GM12878 (cell line): ENCODE results near the gene TYW3. TPM values are rescaled to one million over a fixed set of nuclear protein-coding genes. Genes with fewer than 3 reads are reported as not detected.

Experiments used
- ATAC-seq: fragments of 200-7000 bp; cut with Tn5 transposase; 3 replicates; pipeline ENCODE4 v1.9.1; 2020; ENCODE audit warnings: mild to moderate bottlenecking, moderate library complexity
- BruUV-seq: library from RNA; stranded (reverse); fragments of 400-500 nt; replicated peaks from 2 replicates; lab custom pipeline; 2021; lab: Mats Ljungman, UMichigan
- CTCF ChIA-PET: fragments of 300-600 bp; sonication (Branson Sonifier 250); formaldehyde crosslinking; extraction: SDS; loops from one replicate; lab custom pipeline; 2021; ENCODE audit warnings: inconsistent platforms; lab: Yijun Ruan, JAX
- POLR2A ChIA-PET: fragments of 350-600 bp; formaldehyde crosslinking; extraction: SDS; loops from one replicate; lab custom pipeline; 2021; ENCODE audit warnings: inconsistent platforms; lab: Charles Lee
- RAD21 ChIA-PET: fragments of 300-600 bp; sonication (Branson Sonifier 250); formaldehyde crosslinking; loops from one replicate; lab custom pipeline; 2023; ENCODE audit warnings: antibody characterized with exemption; ENCODE audit not compliant: unreplicated experiment; lab: Charles Lee
- SMC1A ChIA-PET: fragments of 300-600 bp; sonication (Branson Sonifier 250); formaldehyde crosslinking; loops from one replicate; lab custom pipeline; 2023; ENCODE audit not compliant: unreplicated experiment, uncharacterized antibody; lab: Charles Lee
- DNase-seq: peaks from one replicate; pipeline ENCODE4 v3.0.0-alpha.2; 2011; ENCODE audit warnings: low read depth, low spot score
- FAIRE-seq: peaks from 3 replicates; lab custom pipeline; 2011; peaks lifted over from hg19 to GRCh38; lab: Jason Lieb, UNC
- H2AFZ ChIP-seq: 2 replicates; pipeline ENCODE4 v1.6.0; 2011; ENCODE audit warnings: low read depth, low read length, control low read depth; ENCODE audit not compliant: control insufficient read depth
- H3K27ac ChIP-seq: 2 replicates; pipeline ENCODE4 v1.5.1; 2011; ENCODE audit warnings: control low read depth; ENCODE audit not compliant: control insufficient read depth, insufficient read depth
- H3K27me3 ChIP-seq, 2 experiments: replicated peaks in 1 of 2; 2 replicates each; pipeline versions ENCODE4 v1.6.0 to v1.6.1; 2011; ENCODE audit warnings: low read length in 1 of 2; ENCODE audit not compliant: control insufficient read depth in 2 of 2, insufficient read depth in 2 of 2
- H3K36me3 ChIP-seq, 2 experiments: 2 replicates each; pipeline ENCODE4 v1.5.1; 2011; ENCODE audit warnings: low read length in 1 of 2; ENCODE audit not compliant: control insufficient read depth in 2 of 2, insufficient read depth in 2 of 2
- H3K4me1 ChIP-seq: 2 replicates; pipeline ENCODE4 v1.6.1; 2011; ENCODE audit warnings: mild to moderate bottlenecking, low read length, moderate library complexity, mixed read lengths; ENCODE audit not compliant: control insufficient read depth, insufficient read depth
- H3K4me2 ChIP-seq: 2 replicates; pipeline ENCODE4 v1.6.0; 2011; ENCODE audit warnings: control low read depth; ENCODE audit not compliant: control insufficient read depth, insufficient read depth
- H3K4me3 ChIP-seq: fragments of 200-600 bp; sonication (generic); 2 replicates; pipeline ENCODE4 v1.5.1; 2016
- H3K79me2 ChIP-seq: 2 replicates; pipeline ENCODE4 v1.6.0; 2011; ENCODE audit warnings: low read length; ENCODE audit not compliant: control insufficient read depth, insufficient read depth
- H3K9ac ChIP-seq: 2 replicates; pipeline ENCODE4 v1.8.0; 2011; ENCODE audit warnings: low read length, control low read depth, mixed read lengths; ENCODE audit not compliant: control insufficient read depth, insufficient read depth
- H3K9me3 ChIP-seq: replicated peaks from 3 replicates; pipeline ENCODE4 v1.5.1; 2011; ENCODE audit warnings: mild to moderate bottlenecking, low read length; ENCODE audit not compliant: control insufficient read depth, insufficient read depth
- H4K20me1 ChIP-seq: 2 replicates; pipeline ENCODE4 v1.6.0; 2011; ENCODE audit not compliant: control insufficient read depth, insufficient read depth
- ATF7 ChIP-seq: fragments of 450-650 bp; IDR thresholded peaks from 2 replicates; pipeline ENCODE4 v1.6.1; 2016; ENCODE audit warnings: low read depth, mild to moderate bottlenecking
- CBFB ChIP-seq: IDR thresholded peaks from 2 replicates; pipeline ENCODE4 v1.6.1; 2016; ENCODE audit warnings: antibody characterized with exemption, low read depth
- CHD1 ChIP-seq: IDR thresholded peaks from 2 replicates; pipeline ENCODE4 v1.6.1; 2012; ENCODE audit warnings: low read depth, low read length, improper control_type of control experiment
- FOS ChIP-seq: IDR thresholded peaks from 3 replicates; pipeline ENCODE4 v1.6.1; 2011; ENCODE audit warnings: borderline replicate concordance; ENCODE audit not compliant: insufficient read length; ENCODE audit errors: extremely low read depth
- FOXK2 ChIP-seq: fragments of 450-650 bp; IDR thresholded peaks from 2 replicates; pipeline ENCODE4 v1.6.1; 2017; ENCODE audit warnings: mild to moderate bottlenecking, moderate library complexity
- GABPA ChIP-seq: IDR thresholded peaks from 2 replicates; pipeline ENCODE4 v1.6.1; 2014; ENCODE audit warnings: antibody characterized with exemption, low read depth, mild to moderate bottlenecking, inconsistent platforms
- KAT2A ChIP-seq: conservative IDR thresholded peaks from 2 replicates; pipeline ENCODE4 v1.6.1; 2011; ENCODE audit warnings: low read depth, low read length; ENCODE audit not compliant: control insufficient read depth
- NR2F1 ChIP-seq: fragments of 450-650 bp; conservative IDR thresholded peaks from 2 replicates; pipeline ENCODE4 v1.6.1; 2017; ENCODE audit warnings: mild to moderate bottlenecking
- POLR2AphosphoS2 ChIP-seq: IDR thresholded peaks from 2 replicates; pipeline ENCODE4 v1.6.1; 2011; ENCODE audit warnings: low read depth, mild to moderate bottlenecking, low read length, improper control_type of control experiment, moderate library complexity
- RFX5 ChIP-seq: IDR thresholded peaks from 2 replicates; pipeline ENCODE4 v1.6.1; 2011; ENCODE audit warnings: low read depth, low read length, improper control_type of control experiment
- SP1 ChIP-seq: IDR thresholded peaks from one replicate; pipeline ENCODE4 v1.6.1; 2011; ENCODE audit warnings: low read depth, low read length
- SUPT20H ChIP-seq: IDR thresholded peaks from 2 replicates; pipeline ENCODE4 v1.6.1; 2011; ENCODE audit warnings: low read depth, mild to moderate bottlenecking, low read length, moderate library complexity, borderline replicate concordance; ENCODE audit not compliant: control insufficient read depth
- SUZ12 ChIP-seq: fragments of 200-600 bp; sonication (generic); IDR thresholded peaks from one replicate; pipeline ENCODE4 v1.6.1; 2018; ENCODE audit warnings: antibody characterized with exemption, mild to moderate bottlenecking; ENCODE audit not compliant: unreplicated experiment
- in situ Hi-C: fragments of 300-500 bp; cut with MboI; formaldehyde crosslinking; loops from 9 replicates; pipeline ENCODE4 v1.14.3; 2018; ENCODE audit warnings: mixed read lengths
- intact Hi-C: fragments of 100-400 bp; cut with micrococcal nuclease; formaldehyde crosslinking; loops from one replicate; pipeline ENCODE4 v1.14.2; 2022; ENCODE audit not compliant: unreplicated experiment
- polyA plus RNA-seq, 11 experiments: library from polyadenylated mRNA; depleted of rRNA in 4 of 11; unstranded in 6 of 11; stranded (reverse) in 5 of 11; fragments of >200 nt; fragmentation: Nextera tagmentation in 4 of 11; fragmentation: Illumina TruSeq in 1 of 11; extraction: Ambion mirVana in 4 of 11; extraction: Trizol in 1 of 11; gene quantifications; 1 replicate in 1 of 11; 2 replicates in 10 of 11; pipeline versions ENCODE4 v1.2.1 to v1.2.3, GENCODE V29; 2011 to 2016; ENCODE audit warnings: inconsistent platforms in 2 of 11, missing spikeins in 2 of 11, low read depth in 1 of 11
- total RNA-seq, 4 experiments: library from RNA; depleted of rRNA in 3 of 4; stranded (reverse); fragments of >200 nt in 3 of 4; fragmentation: Illumina TruSeq in 1 of 4; extraction: Trizol in 1 of 4; gene quantifications; 2 replicates each; pipeline versions ENCODE4 v1.2.1 to v1.2.3, GENCODE V29; 2013 to 2021

The TYW3 gene
- total and polyA plus RNA-seq, 10 of the 15 experiments (the other 5 are each of a cell fraction or from before 2014, with no cell fraction given) = 18.6 to 54.4 (median 32.8) TPM

DNA sequence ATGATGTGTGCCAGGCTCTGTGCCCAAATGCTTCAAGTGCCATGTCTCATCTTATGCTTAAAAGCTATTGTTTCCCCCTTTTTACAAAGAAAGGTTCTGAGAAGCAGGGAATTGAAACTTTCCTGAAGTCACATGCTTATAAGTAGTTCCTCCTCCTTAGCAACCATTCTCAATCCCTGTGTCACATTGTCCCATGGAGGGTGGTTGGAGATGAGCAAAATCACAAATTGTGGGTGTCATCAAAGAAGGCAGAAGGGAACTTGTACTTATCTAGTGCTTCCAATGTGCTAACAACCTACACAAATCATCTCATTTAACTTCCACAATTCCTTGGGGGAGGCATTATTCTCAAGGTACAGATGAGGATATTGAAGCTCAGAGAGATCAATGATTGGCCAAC lies 49.3 kb upstream of the TYW3 start:
- DNase-seq = no peak
- SMC1A ChIA-PET = interaction anchor here (2.1 kb wide), 1 partner anchor 50 kb away, joined by 6 read pairs; no protein-coding TSS in a partner anchor
- Histone ChIP-seq H2AFZ (no peak overlapping the region), H3K9me3 (no peaks in the 10 kb centered on the region; the same call in 2 of the 3 replicates)
- intact Hi-C loops = loop anchor here (5.0 to 10.0 kb wide), 2 partner anchors 106 to 679 kb away; no protein-coding TSS in a partner anchor
- no peak for ATAC-seq
- TF ChIP-seq GABPA (no peak), FOS (no peak), POLR2AphosphoS2 (no peak), RFX5 (no peak), NR2F1 (no peak), ATF7 (no peak), FOXK2 (no peak), KAT2A (no peak), CBFB (no peak), SUPT20H (no peak), SP1 (no peak), SUZ12 (no peak), CHD1 (no peak)
- TF ChIP-seq, all 136 proteins: peak for 0
- ChIA-PET POLR2A (interaction anchor here (0.6 kb wide), 1 partner anchor 781 kb away, joined by 3 read pairs; no protein-coding TSS in a partner anchor), RAD21 (no interaction called here), CTCF (interaction anchor here (0.6 kb wide), 1 partner anchor 198 kb away, joined by 3 read pairs; no protein-coding TSS in a partner anchor)
- Histone ChIP-seq H3K4me2 (no peak overlapping the region), H3K4me1 (peaks cover 13% of the 10 kb centered on the region), H3K27me3 (no peaks in the 10 kb centered on the region), H3K9ac (no peak overlapping the region), H3K79me2 (no peaks in the 10 kb centered on the region), H4K20me1 (no peaks in the 10 kb centered on the region), H3K4me3 (no peak overlapping the region), H3K27ac (no peak overlapping the region), H3K36me3 (no peaks in the 10 kb centered on the region)
- BruUV-seq = no TSS peak
- in situ Hi-C loops = loop anchor here (10.0 kb wide), 1 partner anchor 839 kb away; no protein-coding TSS in a partner anchor
- no peak for FAIRE-seq
